C4-2B (cell line): ENCODE results near the gene ANO2.
A peak's percentile ranks its signal among the peaks of the same experiment; 100 is the strongest.

Source experiments
- H3K27ac ChIP-seq: fragments of 450-650 bp; 2 replicates; pipeline ENCODE4 v1.5.1; 2017
- CTCF ChIP-seq: fragments of 450-650 bp; conservative IDR thresholded peaks from 2 replicates; pipeline ENCODE4 v1.5.1; 2017; ENCODE audit warnings: mild to moderate bottlenecking
- ZFX ChIP-seq: fragments of 450-650 bp; IDR thresholded peaks from 2 replicates; pipeline ENCODE4 v1.6.1; 2017

Gene ANO2

GRCh38 chr12:5756338-5756842 is 188.7 kb downstream of the ANO2 start:
- no peak for TF ChIP-seq ZFX
- no peak for TF ChIP-seq CTCF
- no peak overlapping the region for H3K27ac ChIP-seq

- no peak for TF ChIP-seq ZFX
- no peak for TF ChIP-seq CTCF
- no peak overlapping the region for H3K27ac ChIP-seq
Observed at GRCh38 chr12:5748027-5748426, 197.0 kb downstream of the ANO2 start.

GRCh38 chr12:5746917-5747316 is 198.1 kb downstream of the ANO2 start:
- no peak overlapping the region for H3K27ac ChIP-seq
- no peak for TF ChIP-seq ZFX
- no peak for TF ChIP-seq CTCF

GRCh38 chr12:5746036-5746908 is 198.8 kb downstream of the ANO2 start:
- TF ChIP-seq CTCF: no peak
- TF ChIP-seq ZFX: no peak

GRCh38 chr12:5745251-5745888 is 199.7 kb downstream of the ANO2 start:
- H3K27ac ChIP-seq: no peak overlapping the region
- TF ChIP-seq ZFX (no peak), CTCF (peak; percentile 95)

More at GRCh38 chr12:5746036-5746908, 198.8 kb downstream of the ANO2 start:
- H3K27ac ChIP-seq: no peak overlapping the region

- no peak overlapping the region for H3K27ac ChIP-seq
- TF ChIP-seq CTCF (no peak), ZFX (no peak)
Observed at GRCh38 chr12:5742258-5742657, 202.8 kb downstream of the ANO2 start.

GRCh38 chr12:5739917-5740316 is 205.1 kb downstream of the ANO2 start:
- H3K27ac ChIP-seq: no peak overlapping the region
- no peak for TF ChIP-seq ZFX
- no peak for TF ChIP-seq CTCF
